GM18867 (cell line): ENCODE measurements around the gene DDAH1.

ENCODE experiments used
- ATAC-seq: cut with Tn5 transposase; IDR thresholded peaks from one replicate; pipeline ENCODE4 v1.9.1; 2021; ENCODE audit warnings: mild to moderate bottlenecking, moderate library complexity; ENCODE audit not compliant: unreplicated experiment

DDAH1 gene

DNA sequence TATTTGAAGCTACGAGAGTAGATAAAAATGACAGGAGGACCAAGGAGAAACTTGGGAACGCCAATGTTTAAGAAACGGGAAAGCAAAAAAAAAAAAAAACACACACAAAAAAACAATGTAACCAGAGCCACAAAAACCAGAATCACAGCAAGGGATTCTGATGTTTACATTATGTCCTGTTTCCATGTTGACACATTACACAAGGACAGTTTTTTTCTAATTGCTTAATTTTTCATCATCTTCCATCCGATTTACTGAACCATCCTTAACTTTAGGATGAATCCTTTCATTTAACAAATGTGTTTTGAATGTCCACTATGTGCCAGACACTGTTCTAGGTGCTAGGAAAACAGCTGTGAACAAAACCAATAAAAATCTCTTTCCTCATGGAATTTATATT, 187.2 kb downstream of the DDAH1 start:
- no peak for ATAC-seq

GRCh38 chr1:85276978-85277639, 187.8 kb downstream of the DDAH1 start:
- ATAC-seq: no peak

DNA sequence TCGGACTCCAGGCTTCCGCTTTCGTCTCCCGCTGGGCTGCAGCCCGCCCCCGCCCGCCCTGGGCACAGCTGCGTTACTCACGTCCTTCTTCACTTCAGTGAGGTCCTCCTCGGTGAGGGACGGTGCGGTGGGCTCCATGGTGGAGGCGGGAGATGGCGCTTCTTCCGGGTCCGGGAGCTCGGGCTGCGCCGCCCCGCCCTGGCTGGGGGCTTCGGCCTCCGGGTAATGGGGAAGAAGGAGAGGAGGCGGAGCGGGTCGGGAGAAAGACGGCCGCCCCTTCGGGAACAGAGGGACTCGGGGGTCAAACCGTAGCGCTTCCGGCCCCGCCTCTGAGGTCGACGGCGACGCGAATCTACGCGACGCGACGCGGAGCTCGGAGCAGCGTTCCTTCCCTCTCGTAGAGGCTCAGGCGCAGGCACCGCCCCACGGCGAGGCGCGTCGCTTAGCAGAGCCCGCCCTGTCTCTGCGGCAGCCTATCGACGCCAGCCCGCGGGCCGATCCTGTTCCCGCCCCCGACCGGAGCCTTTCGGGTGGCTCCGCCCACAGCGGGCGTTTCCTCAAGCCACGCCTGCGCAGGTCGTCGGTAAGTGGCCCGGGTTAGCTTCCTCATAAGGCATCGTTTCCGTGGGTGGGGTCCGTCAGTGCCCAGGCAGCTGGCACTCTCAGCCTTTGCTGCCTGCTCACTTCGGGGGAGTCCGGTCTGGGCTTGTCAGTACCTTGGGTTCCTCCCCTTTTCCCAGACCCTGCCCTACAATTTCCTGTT, 188.6 kb downstream of the DDAH1 start, which contains the start of gene BCL10:
TSS of gene BCL10 (minus strand) at position 418 of the 763 bp plus-strand sequence. CDS start at position 138, 280 bp downstream.
- peak; percentile 96 for ATAC-seq

GRCh38 chr1:85275701-85276214, 189.2 kb downstream of the DDAH1 start:
- ATAC-seq: no peak

DNA sequence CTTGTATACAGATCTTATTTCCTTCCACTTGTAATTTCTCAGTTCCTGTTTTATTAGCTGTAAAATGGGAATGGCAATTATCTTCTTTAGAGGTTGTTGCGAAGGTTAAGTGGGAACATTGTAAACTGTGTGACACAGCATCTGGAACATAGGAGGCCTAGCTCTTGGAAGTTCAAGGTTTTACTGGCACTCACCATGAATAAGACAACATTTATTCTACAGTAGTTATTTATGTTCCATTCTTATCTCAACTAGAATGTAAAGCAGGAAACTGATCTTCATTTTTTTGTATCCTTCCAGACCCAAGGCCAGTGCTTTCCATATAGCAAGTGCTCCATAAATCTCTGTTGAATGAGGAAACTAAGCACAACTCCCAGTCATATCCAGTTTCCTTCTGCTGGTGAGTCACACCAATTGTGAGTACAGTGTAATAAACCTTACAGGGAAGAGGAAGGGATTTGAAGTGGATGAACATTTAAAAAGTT, 189.9 kb downstream of the DDAH1 start:
- ATAC-seq: no peak

DNA sequence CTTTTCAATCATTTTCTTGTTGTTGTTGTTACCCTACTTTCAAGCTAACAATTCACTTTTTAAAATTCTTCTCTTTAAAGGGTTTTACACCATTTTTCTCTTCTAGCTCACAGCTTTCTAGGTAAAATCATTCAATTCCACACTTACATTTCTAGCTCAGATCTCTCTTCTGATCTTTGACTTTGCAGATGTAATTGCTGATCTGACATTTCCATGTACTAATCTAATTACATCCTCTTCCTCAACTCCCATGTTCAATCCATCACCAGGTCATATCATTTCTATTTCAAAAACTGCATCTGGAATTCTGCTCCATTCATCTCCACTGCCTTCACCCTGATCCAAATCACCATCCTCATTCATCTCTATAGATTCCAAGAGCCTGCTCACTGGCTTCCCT, 191.6 kb downstream of the DDAH1 start:
- no peak for ATAC-seq

DNA sequence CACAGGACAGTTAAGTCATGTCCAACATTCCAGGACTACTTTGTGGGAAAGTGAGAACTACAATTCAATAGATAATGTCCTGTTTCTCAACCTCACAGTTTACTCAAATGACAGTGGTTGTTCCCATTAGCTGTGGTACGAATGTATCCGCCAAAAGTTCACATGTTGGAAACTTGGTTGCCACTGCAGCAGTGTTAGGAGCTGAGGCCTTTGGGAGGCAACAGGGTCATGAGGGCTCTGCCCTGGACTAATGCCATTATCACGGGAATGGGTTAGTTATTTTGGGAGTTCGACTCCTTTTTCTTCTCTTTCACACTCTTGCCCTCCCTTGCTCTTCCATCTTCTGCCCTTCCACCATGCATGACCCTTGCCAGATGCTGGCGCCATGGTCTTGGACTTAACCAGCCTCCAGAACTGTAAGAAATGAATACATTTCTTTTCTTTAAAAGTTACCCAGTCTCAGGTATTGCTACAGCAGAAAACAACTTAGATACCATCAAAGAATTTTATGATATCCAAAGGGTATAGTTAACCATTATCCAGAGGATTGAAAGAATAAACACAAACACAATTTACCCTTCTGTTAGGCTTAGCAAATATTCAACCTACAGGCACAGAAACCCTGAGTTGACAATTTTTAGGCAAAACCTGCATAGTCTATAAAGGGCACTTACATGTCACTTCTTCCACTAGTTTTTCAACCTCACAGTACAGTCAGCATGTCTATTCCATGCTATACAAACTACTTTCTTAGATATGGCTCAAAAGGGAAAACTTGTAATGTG, 196.0 kb downstream of the DDAH1 start:
- no peak for ATAC-seq
